Measurements from ENCODE around the gene VPS13D.
"Not testable (repeated sequence)": the region's sequence is repeated elsewhere in the genome, so short reads cannot be mapped to it uniquely, and the experiment has no call there.

Gene VPS13D

DNA sequence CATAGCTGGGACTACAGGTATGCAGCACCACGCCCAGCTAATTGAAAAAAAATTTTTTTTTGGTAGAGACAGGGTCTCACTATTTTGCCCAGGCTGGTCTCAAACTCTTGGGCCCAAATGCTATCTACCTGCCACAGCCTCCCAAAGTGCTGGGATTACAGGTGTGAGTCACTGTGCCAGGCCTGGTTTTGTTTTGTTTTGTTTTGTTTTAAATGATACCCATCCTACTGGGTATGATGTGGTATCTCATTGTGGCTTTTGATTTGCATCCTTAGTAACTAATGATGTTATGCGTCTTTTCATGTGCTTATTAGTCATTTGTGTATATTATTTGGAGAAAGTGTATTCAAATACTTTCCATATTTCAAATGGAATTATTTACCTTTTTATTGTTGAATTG lies 142.3 kb downstream of the VPS13D start:
- no peak for DNase-seq

DNA sequence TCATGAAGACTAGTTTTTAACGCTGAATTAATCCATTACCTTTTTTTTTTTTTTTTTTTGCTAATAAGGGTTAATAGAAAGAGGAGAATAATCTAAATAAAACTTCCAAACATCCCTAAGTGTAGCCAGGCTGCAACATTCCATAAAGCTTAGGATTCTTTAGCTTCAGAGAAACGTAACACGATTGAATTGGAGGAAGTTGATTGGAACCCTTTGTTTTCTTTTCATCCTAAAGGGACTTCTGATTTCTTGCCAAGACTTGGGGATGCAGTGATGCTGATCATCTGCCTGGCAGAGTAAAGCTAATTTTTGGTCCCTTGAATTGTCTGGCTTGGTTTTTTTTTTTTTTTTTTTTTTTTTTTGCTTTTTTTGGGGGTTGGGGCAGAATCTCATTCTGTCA lies 142.9 kb downstream of the VPS13D start:
- no peak for DNase-seq

DNA sequence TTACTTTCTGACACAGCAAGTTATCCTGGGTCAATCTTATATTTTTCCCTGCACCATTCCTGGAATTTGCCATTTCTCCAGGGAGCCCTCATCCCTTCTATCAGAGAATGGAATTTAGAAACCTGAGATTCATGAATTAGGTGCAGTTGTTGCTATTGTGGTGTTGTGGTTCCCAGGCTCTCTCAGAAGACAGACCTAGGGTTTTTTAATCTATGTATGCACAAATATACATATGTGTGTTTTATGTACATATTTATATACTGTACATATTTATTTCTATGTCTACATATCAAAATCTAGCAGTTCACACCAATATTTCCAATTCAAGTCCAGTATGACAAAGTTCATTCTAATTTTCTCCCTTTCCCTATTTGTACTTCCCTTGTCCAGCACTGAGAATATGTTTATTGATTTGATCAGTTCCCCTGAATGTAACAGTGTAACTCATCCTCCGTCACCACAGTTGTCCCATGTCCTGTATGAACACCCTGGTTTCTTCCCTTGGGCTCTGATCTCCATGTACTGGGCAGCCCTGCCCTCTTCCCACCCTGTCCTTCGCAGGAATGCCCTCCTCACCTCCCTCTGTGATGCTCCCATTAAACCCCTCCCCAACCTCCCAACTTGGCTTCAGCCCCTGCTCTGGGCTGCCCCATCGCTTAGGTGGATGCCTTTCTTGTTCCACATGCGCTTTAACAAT lies 145.5 kb downstream of the VPS13D start:
- no peak for DNase-seq

DNA sequence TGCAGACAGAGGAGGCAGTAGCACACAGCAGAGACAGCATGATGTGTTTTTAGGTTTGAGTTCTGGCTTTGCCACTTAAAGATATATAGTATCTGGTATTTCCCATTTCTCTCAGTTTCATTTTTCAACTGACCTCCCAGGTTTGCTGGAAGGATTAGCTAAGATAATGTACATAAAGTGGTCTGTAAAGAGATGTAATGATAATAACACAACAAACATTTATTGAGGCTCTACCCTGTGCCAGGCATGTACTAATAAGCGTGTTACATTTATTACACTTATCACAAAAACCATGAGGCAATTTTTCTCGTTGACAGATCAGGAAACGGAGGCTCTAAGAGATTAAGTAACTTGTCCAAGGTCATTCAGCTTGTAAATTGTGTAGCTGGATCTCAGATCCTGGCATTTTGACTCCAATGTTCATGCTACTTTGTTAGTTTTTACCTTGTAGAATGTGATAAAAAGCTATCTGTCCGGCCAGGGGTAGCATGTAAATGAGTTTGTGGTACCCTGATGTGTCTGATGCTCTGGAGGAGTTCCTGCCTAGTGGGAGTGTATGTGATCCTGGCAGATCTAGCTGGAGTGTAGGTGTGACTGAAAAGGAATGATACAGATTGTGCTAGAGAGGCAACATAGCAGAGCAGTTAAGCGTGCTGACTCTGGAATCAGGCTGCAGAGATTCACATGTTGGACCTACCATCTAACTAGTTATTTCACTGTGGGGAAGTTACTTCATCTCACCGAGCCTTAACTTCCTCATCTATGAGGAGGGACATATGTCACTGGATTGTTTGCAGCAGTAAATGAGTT lies 146.6 kb downstream of the VPS13D start:
- no peak for DNase-seq

DNA sequence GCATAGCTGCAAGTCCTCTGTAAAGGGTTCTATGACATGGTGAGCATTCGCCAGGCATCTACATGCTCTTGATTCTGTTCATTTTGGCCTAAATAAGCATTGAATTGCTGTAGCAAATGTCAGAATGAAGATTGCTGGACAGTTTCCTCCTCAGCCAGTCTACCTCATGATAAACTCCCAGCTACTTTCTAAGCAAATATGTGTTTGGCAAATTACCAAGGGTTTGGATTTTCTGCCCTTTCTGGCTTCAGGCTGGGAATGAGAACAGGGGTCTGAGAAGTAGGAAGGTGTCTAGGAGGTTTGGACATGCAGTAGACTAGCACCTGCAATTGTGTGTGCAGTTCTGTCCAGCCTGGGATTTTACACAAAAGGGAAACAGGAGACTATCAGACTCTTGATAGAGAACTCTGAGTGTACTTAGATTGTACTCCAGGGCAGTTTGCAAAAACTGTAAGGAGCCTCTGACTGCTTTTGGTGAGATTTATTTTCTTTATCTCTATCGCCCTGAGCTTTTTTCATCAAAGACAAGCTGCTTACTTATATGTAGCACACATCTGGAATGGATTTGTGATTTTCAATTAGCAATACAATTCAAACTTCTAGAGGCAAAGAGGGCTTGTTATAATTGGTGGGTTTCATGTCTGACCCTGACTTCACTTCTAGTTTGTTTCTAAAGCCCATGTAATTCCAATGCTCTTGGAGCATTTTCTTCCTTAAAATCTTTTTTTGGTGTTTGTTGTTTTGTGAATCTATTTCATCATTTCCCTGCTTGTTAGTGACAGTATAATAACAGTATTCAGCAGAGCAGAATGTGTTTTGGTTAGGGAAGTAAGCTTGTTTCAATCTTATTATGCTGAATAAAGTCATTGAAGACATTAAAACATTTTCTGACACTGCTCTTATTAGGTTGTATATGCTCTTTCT lies 150.8 kb downstream of the VPS13D start:
- no peak for DNase-seq

DNA sequence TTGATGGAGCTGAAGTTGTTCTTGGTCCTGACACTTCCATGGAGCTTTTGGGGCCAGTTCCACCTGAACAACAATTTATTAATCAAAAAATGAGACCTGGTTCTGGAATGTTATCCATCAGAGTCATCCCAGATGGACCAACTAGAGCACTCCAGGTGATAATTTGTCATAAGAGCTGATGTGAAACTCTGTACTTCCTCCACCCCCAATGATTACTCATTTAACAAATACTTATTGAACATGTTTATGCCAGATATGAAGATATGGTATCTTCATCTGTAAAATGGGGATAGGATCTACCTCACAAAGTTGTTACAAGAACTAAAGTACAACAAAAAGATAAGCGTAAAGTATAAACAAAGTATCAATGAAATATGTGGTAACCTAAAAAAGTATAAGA lies 153.2 kb downstream of the VPS13D start:
- no peak for DNase-seq

DNA sequence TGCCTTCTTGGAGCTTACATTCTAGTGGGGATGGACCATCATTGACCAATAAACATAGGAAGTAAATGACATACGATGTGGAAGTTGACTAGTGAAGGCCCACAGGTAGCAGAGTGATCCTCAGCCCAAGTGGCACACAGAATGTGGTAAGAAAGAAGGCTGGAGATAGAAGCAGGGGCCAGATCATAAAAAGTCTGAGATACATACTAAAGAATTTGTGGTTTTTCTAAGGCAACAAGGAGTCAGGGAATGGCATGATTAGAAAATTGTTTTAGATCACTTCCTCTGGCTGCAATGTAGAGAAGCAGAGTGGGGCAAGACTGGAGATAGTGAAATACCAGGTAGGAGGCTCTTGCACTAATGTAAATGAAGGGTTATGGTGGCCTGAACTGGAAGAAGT lies 154.0 kb downstream of the VPS13D start:
- DNase-seq, result no peak

DNA sequence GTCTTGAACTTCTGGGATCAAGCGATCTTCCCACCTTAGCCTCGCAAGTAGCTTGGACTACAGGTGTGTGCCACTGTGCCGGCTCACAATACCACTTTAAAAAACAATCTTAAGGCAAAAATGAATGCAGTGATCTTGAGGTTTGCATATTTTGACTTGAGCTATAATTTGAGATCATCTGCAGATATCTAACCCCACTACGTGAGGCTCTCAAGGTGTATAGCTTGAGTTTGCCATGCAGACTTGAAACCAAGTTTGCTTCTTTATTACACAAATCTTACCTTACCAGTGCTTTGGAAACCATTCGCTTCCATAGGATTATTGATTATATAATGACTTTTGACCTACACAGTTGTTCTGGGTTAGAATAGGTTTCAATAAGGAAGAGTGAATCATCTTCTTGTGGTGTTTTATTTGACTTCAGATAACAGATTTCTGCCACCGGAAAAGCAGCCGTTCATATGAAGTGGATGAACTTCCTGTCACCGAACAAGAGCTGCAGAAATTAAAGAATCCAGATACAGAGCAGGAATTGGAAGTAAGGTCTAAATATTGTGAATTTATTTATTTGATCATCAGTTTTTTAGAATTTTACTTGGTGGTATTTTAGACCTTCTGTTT lies 155.1 kb downstream of the VPS13D start:
- peak; percentile 39 for DNase-seq

DNA sequence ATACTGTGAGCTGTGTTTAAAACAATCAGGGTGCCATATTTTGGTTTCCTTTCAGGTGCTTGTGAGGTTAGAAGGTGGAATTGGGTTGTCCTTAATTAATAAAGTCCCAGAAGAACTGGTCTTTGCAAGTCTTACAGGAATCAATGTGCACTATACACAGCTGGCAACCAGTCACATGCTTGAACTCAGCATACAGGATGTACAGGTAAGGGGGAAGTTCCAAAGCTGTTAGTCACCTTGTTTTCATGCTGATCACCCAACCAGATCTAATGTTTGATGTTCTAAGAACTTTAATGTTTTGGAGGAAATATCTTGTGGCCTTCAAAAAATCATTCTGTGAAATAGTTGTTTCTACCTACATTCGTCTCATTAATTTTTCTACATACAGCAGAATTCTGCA lies 156.3 kb downstream of the VPS13D start:
- no peak for DNase-seq

DNA sequence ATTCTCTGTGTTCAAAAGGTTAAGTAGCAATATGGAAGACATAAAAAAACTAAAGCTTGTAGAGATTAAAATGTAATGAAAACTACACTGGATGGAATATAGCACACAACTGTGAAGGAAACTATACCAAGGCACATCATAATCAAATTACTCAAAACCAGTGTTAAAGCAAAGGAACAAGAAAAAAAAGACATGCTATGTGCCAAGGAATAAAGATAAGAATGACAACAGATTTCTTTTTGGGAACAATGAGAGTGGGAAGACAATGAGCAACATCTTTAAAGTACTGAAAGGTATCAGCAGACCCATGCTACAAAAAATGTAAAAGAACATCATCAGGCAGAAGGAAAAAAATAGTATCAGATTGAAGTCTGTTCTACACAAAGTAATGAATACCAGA lies 157.8 kb downstream of the VPS13D start:
- no peak for DNase-seq

DNA sequence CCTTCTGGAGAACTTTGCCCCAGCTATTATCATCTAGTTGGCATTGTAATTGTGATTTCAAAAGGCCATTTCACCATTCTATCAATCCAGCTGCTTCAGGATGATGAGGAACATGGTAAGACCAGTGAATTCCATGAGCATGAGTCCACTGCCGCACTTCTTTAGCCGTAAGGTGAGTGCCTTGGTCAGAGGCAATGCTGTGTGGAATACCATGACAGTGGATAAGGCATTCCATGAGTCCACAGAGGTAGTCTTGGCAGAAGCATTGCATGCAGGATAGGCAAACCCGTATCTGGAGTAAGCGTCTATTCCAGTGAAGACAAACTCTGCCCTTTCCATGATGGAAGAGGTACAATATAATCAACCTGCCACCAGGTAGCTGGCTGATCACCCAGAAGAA lies 160.5 kb downstream of the VPS13D start:
- DNase-seq, result not testable (repeated sequence)

DNA sequence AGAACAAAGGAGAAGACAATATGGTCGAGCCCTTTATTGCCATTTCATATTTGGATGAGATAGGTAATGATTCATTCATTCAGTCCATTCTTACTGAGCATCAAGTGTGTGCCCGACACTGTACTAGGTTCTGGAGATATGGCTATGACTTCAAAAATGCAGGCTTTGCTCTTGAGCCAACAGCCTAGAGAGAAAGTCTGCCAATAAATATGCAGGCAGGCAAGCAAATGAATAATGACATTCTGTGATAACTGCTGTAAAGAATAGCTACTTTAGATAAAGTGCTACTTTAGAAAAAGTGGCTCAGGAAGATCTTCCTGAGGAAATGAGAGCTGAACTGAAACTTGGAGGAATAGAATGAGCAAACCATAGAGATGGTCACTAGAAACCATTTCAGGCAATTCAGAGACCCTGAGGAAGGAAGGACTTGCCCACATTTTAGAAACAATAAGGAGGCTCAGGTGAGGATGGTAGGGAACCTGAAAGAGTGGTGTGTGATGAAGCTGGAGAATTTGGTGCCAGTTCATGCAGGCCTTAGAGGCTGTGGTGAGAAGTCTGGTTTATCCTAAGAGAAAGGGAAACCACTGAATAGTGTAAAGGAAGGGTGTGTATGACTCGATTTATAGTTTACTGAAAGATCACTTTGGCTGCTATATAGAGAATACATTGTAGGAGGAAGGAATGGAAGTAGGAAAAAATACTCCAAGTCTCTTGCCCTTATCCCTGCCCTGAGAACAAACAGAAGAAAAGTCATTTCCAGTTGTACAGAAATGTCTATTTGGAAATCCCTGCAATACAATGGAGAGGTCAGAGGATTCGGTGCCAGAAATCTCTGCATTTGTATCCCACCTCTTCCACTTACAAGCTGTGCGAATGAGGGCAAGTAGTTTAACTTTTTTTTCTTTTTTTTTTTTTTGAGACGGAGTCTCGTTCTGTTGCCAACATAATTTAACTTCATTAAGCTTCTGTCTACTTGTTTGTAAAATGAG lies 167.9 kb downstream of the VPS13D start:
- DNase-seq, result no peak

DNA sequence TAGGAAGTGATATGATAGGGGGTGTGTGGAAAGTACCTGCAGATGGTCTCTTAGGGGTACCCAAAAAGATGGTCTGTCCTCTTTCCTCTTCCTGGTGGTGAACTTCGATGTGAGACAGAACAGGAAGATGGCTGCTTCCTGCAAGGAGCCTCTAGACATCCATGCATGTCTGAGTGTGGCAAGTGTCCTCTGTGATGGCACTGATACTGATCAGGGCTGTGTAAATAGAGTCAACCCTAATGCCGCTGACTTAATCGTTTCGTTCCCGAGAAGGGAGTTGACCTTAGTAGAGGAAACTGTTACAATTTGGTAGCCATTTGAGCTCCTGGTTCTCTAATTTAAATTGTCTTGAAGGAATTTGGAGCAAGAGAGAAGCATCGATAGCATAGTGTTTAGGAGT lies 168.6 kb downstream of the VPS13D start:
- DNase-seq, result no peak

DNA sequence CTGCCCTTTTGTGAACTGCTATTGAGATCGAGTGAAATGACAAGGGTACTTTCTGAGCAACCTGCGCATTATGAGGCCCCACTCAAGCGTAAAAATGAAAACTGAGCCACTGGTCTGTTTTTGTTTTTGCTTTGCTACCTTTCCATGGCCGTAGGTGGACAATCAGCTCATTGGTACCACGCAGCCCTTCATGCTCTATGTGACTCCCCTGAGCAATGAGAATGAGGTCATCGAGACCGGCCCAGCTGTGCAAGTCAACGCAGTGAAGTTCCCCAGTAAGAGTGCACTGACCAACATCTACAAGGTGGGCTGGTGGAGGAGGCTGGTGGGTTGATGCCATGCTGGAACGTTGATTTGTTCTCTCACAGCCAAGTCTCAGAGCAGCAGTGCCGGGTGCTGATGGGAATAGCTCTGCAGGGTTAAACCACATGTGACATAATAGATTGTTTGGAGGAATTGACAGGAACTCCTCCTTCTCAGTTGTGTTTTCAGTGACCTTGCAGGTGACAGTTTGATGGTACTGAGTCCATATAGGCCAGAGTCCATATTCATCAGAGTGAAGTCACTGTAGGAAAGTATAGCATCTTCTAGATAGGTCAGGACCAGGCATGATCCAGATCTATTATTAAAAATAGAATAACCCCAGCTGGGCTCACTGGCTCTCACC lies 170.3 kb downstream of the VPS13D start:
- no peak for DNase-seq

DNA sequence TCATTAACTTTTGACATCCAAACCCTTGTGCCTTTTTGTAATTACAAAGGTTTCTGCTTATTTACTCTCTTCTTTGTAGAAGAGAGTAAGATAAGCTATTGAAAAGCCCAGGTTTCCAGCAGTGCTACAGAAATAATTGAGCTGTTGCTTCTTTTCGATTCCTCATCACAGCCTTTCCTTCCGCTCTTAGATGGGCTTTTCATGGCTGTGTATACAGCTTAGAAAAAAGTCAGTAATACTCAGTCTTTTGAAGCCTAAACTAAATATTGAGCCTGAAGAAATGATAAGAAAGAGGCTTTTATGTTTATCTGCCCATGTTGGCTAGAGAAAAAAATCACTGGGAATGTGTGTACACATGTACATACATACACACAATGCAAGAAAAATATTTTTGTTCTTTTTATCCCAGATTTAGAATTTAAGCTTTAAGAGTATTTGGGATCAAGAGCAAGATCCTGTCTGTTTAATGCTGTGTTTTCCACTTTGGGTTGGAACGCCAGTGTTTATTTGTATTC lies 172.4 kb downstream of the VPS13D start:
- DNase-seq, result no peak

DNA sequence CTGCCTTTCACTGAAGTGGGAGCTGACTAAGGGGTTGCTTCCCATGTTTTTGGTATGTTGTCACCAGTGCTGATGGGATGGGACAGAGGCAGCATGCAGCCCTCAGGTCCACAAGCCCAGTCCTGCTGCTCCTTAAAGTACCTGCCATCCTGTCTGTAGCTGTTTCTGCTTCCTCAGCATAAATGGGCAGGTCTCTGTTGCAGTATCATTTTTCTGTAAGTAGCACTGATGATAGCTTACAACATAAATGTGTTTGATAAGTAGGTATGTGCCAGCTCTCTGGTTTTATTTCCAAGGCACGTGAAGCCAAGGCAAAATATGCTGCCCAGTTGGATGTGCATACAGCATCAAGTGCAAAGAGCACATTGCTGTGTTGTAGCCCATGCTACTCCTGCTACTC lies 173.0 kb downstream of the VPS13D start:
- DNase-seq, result no peak

DNA sequence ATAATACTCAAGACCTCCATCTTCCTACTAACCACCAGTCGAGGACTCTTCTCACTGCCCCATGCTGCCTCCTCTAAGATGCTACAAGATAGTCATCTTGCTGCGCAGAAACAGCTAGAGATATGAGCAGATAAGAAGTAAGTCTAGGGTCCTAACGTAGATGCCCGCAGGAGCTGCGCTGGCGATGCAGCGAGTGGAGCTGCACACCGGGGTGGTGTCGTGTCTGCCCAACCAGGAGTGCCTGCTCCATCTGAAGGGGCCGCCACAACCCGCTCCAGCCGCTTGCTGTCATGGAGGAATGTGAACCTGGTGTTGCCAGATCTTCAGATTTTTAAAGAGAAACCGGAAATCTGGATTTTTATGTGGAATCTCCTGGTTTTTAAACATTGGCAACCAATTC lies 175.1 kb downstream of the VPS13D start:
- DNase-seq, result no peak

DNA sequence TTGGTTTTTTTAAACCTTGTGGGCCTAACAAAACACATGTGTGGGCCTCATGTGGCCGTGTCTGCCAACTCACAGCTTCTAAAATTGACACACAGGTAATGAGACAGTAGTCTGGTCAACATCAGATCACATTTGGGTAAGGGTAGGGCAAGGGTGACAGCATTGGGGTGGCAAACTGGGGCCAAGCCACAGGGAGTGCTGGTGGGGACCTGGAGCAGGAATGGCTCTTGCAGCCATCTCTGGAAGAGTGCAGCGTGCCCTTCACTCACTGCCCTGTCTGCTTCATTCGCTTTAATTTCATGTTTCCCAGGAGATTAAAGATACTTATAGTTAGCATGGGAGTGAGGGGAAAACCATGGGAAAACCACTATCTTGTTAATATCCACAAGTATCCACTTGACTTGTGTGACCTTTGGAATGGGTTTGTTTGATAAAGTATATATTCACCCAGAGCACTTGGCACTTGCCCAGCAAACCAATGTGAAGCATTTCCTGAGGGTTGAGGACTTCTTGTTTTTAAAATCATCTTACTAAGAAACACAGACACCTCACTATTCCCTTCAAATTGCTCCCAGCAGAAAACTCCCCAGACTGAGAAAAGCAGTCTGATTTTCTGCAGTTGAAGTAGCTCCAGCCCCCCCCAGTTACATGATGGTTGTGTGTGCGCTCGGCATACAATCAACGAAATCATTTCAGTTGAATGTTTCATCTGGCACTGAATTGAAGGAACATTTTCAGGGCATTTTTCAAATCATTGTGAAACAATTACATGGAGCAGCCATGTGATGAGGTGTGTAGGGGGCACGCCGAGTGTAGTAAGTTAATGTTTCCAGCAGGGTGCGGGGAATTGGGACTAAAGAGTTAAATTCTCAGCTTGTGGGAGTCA lies 175.7 kb downstream of the VPS13D start:
- DNase-seq, result no peak

DNA sequence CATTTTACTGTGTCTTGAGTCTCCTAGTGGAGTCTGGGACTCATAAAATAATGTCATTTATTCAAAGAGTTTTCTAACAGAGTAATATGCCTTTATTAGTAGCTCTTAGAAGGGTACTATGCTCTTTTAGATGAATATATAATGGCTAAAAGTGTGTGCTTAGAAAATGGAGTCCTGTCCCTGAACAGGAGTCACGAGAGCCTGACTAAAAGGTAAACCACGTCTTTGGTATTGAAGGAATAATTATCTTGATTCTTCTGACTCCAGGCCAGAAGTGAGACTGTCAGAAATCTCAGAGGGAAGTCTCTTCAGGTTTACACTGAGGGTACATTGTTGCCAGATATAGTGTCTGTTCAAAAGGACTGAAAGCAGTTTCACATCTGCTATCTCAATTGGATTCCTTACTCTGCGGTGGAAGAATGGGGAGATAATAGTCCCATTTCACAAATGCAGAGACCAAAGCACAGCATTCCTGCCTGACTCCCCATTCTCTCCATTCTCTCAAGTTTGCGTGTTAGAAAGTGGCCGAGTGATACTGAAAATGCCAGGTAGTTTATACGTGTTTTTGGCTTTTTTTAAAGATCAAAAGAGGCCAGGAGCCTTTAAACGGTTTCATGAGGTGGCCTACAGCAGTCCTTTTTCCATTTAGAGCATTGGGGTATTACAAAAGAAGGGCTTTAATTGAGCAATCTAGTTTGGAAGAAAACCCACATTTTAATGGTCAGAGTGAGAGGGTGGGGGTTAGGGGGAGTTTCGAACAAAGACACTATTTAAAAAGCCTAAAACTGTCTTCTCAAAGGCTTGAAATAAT lies 176.6 kb downstream of the VPS13D start:
- DNase-seq, result no peak

All from activated CD4-positive, alpha-beta T cell treated with anti-CD3 and anti-CD28 coated beads for 48 hours (primary cell).